ENCODE data around the gene LEP. TPM values are rescaled to one million over a fixed set of nuclear protein-coding genes. Genes with fewer than 3 reads are reported as not detected.

The LEP gene
- total and polyA plus RNA-seq, 9 of the 15 experiments (the other 6 are each of a cell fraction or from before 2014, with no cell fraction given), result not detected

DNA sequence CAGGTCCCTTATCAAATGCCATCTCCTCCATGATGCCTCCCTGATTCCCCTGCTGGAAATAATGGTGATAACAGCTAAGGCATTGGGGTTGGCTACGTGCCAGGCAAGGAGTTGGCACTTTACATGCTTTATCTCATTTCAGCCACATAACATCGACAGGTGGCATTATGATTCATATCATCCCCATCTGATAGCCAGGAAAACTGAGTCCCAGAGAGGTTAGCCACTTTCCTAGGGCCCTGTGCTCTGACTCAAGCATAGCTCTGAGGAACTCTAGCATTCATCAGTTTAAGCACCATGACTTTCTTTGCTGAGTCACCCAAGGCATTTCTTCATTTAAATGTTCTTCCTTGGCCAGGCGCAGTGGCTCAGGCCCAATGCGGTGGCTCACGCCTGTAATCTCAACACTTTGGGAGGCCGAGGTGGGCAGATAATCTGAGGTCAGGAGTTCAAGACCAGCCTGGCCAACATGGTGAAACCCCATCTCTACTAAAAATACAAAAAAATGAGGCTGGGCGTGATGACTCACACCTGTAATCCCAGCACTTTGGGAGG, 6.6 kb downstream of the LEP start (continued):
- TF ChIP-seq, protein P1, sequence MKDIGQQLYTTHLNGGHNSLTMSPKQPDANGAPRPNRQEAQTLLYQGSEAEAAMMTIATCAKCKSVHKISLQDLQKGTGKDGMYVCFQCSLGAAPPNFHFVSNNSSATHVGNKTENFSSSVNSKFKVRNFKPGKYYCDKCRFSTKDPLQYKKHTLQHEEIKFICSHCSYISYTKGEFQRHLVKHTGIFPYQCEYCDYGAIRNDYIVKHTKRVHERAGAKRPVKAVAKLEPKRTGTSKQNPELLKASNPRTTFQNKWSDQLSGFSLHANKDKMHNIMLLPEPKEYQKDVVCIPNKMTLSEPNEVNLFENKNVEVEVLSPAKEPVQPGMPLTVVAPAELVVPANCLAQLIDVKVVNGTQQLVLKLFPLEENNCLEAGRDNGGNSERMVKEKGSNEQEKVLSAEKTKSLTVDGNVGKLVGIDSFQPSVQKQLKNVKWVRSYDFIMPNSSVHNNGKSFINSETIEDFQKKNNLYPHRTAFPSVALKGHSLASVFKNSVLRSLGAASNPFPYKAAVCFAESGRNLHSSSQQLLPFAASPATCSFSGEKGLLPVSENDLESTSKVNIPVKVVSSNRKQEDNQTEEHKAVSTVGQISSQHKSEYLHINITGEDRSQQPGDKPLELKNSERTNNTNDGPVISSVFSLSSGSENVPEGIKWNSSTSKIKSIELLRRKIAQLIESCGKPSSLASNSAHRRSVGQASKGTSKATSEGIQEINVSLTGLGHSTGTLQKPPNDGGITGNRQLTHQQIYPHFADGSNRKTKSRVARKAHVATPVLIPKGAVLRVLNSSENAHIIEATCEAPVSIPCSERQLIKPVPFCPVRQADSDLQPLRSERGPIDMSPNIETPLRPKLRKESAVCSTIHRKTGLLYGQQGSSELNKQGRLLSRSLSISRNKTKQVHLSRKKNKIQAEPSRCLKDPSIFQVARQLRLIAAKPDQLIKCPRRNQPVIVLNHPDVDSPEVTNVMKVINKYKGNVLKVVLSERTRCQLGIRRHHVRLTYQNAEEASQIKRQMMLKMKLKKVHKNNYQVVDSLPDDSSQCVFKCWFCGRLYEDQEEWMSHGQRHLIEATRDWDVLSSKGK (CRISPR knock-in tag; IDR thresholded peaks at IDR 0.05), result no peak
- TF ChIP-seq SMAD1 (IDR thresholded peaks at IDR 0.05; ENCODE audit: low read depth, low read length, partially characterized antibody) (no peak), CBX8 (IDR thresholded peaks at IDR 0.05; ENCODE audit: borderline replicate concordance, extremely low read depth, low read depth, low read length, poor library complexity, severe bottlenecking) (no peak), BACH1 (tag; IDR thresholded peaks at IDR 0.05) (peak; percentile 64), NFE2L1 (tag; IDR thresholded peaks at IDR 0.05; ENCODE audit: borderline replicate concordance, low read depth) (peak; percentile 84), MED1 (CRISPR knock-in tag; IDR thresholded peaks at IDR 0.05; ENCODE audit: borderline replicate concordance) (no peak), TRIM28 (IDR thresholded peaks at IDR 0.05) (no peak), ASH1L (IDR thresholded peaks at IDR 0.05; ENCODE audit: borderline replicate concordance, low read depth, partially characterized antibody) (no peak), DACH1 (IDR thresholded peaks at IDR 0.05; ENCODE audit: partially characterized antibody) (no peak), NRF1 (conservative IDR thresholded peaks at IDR 0.05 in 1 of 2, IDR thresholded peaks at IDR 0.05 in 1 of 2) (peak in 1 of 2 experiments; percentile 41; a peak in 2 of 4 replicates), KDM1A (IDR thresholded peaks at IDR 0.05) (peak; percentile 53 to 83; a peak in 2 of 4 replicates), CBFA2T2 (conservative IDR thresholded peaks at IDR 0.05) (0 out of 2 replicates have a peak, but pooled peaks have one; percentile 7), MEF2A (IDR thresholded peaks at IDR 0.05; ENCODE audit: control insufficient read depth, low read depth, low read length) (no peak), CHD1 (IDR thresholded peaks at IDR 0.05; ENCODE audit: low read length) (no peak), MCM5 (IDR thresholded peaks at IDR 0.05; ENCODE audit: low read depth) (no peak), NFIX (CRISPR knock-in tag; IDR thresholded peaks at IDR 0.05; ENCODE audit: low read depth) (peak; percentile 43; the same call in 1 of the 2 replicates), HDAC3 (IDR thresholded peaks at IDR 0.05; ENCODE audit: borderline replicate concordance, partially characterized antibody) (no peak), SREBF1 (IDR thresholded peaks at IDR 0.05; ENCODE audit: borderline replicate concordance, low read depth, low read length) (no peak)
- TF ChIP-seq, protein P2, sequence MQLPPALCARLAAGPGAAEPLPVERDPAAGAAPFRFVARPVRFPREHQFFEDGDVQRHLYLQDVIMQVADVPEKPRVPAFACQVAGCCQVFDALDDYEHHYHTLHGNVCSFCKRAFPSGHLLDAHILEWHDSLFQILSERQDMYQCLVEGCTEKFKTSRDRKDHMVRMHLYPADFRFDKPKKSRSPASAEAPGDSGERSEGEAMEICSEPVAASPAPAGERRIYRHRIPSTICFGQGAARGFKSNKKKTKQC (CRISPR knock-in tag; IDR thresholded peaks at IDR 0.05), result 0 out of 2 replicates have a peak, but pooled peaks have one; percentile 39
- TF ChIP-seq, protein P3, sequence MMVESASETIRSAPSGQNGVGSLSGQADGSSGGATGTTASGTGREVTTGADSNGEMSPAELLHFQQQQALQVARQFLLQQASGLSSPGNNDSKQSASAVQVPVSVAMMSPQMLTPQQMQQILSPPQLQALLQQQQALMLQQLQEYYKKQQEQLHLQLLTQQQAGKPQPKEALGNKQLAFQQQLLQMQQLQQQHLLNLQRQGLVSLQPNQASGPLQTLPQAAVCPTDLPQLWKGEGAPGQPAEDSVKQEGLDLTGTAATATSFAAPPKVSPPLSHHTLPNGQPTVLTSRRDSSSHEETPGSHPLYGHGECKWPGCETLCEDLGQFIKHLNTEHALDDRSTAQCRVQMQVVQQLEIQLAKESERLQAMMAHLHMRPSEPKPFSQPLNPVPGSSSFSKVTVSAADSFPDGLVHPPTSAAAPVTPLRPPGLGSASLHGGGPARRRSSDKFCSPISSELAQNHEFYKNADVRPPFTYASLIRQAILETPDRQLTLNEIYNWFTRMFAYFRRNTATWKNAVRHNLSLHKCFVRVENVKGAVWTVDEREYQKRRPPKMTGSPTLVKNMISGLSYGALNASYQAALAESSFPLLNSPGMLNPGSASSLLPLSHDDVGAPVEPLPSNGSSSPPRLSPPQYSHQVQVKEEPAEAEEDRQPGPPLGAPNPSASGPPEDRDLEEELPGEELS (CRISPR knock-in tag; IDR thresholded peaks at IDR 0.05; ENCODE audit: borderline replicate concordance), result 0 out of 2 replicates have a peak, but pooled peaks have one; percentile 30
- TF ChIP-seq, protein P4, sequence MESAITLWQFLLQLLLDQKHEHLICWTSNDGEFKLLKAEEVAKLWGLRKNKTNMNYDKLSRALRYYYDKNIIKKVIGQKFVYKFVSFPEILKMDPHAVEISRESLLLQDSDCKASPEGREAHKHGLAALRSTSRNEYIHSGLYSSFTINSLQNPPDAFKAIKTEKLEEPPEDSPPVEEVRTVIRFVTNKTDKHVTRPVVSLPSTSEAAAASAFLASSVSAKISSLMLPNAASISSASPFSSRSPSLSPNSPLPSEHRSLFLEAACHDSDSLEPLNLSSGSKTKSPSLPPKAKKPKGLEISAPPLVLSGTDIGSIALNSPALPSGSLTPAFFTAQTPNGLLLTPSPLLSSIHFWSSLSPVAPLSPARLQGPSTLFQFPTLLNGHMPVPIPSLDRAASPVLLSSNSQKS (CRISPR knock-in tag; IDR thresholded peaks at IDR 0.05), result no peak
